Inferior parietal cortex (tissue), 1 donor: ENCODE results near the gene PAMR1.
A peak's percentile ranks its signal among the peaks of the same experiment; 100 is the strongest.
"Not testable (repeated sequence)": the region's sequence is repeated elsewhere in the genome, so short reads cannot be mapped to it uniquely, and the experiment has no call there.

Experiments used
- DNase-seq: peaks from one replicate; pipeline ENCODE4 v3.0.0-alpha.2; 2016; ENCODE audit errors: extremely low spot score

PAMR1 gene, protein sequence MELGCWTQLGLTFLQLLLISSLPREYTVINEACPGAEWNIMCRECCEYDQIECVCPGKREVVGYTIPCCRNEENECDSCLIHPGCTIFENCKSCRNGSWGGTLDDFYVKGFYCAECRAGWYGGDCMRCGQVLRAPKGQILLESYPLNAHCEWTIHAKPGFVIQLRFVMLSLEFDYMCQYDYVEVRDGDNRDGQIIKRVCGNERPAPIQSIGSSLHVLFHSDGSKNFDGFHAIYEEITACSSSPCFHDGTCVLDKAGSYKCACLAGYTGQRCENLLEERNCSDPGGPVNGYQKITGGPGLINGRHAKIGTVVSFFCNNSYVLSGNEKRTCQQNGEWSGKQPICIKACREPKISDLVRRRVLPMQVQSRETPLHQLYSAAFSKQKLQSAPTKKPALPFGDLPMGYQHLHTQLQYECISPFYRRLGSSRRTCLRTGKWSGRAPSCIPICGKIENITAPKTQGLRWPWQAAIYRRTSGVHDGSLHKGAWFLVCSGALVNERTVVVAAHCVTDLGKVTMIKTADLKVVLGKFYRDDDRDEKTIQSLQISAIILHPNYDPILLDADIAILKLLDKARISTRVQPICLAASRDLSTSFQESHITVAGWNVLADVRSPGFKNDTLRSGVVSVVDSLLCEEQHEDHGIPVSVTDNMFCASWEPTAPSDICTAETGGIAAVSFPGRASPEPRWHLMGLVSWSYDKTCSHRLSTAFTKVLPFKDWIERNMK

DNA sequence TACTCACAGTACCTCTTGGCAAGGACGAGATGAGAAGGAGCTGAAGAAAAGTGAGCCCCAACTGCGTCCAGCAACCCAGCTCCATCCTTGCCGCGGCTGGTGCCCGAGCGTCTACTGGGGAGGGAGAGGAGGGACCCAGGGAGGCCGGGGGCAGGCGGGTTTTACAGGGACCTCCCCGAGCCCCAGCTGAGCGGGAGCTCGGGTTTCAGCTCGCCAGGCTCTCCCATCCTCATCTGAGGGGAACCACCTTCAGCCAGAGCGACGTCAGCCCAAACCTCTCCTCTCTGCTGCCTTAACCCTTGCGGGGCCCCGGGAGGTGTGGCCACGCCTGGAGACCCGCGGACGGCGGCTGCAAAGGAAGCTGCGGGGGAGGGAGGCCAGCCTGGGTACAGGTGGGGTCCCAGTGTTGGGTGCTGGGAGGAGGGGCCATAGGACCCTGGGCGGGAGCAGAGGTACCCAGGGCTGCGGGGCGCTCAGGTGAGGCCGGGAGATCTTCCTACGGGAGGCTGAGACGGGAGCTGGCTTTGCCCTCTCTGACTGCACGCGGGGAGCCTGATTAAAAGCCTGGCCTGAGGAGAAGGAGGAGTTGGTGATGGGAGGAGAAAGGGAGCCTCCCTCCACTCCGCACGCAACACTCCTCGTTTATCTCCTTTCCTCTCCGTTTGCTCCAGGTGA lies at the start of gene PAMR1:
PAMR1 (minus strand) TSS at position 116 of the 675 bp plus-strand sequence; CDS start at position 85, 31 bp downstream.
- DNase-seq: no peak

DNA sequence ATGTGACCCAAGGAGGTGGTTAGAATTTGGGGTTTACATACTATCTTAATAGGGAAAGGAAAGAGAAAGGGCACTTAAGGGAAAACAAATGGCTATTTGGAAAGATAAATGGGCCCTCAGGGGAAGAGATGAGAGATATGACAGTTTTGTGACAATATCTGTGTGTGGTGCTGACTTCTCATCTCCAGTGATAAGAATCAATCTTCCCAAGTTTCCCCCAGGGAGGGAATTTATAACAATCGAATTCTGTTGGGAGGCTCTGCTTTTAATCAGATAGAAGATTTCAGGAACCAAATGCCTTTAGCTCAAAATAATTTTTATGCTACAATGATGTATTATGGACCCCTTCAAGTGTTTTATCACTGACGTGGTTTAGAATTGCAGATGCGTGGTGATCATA lies 46.3 kb upstream of the PAMR1 start:
- no peak for DNase-seq

DNA sequence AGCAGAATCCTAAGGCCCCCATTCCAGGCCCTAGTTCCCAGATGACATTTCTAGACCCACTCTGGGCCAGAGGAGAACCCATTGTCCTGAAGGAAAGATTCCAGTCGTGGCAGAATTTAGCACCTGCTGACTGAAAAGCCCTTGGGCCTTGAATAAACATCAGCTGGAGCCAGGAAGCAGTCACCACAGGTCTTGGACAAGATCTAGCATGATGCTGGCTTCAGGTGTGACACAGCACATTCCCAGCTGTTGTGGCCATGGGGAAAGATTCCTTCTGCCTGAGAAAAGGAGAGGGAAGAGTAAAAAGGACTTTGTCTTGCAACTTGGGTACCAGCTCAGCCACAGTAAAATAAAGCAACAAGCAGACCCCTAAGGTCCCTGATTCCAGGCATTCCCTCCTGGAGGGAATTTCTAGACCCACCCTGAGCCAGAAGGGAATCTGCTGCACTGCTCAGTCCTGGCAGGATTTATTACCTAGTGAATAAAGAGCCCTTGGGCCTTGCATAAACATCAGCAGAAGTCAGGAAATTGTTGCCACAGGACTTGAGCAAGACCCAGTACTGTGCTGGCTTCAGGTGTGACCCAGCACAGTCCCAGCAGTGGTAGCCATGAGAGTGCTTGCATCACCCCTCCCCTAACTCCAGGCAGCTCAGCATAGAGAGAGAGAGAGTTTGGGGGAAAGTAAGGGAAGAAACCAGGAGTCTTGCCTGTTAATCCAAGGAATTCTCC lies 42.5 kb upstream of the PAMR1 start:
- no peak for DNase-seq

DNA sequence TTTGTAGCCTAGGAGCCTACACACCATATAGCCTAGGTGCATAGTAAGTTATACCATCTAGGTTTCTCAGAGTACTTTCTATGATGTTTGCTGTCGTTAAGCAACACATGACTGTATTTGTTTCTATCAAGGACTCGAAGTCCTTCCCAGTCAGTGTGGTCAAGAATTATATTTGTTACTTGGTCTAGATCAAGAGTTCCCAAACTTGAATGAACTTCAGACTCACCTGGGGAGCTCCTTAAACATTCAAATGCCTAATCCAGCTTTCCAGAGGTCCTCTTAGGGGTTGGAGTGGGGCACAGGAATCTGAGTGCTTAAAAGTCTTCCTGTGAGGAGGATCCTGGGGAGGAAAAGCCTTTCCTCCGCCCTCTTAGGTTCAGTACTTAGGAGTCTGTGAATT lies 41.5 kb upstream of the PAMR1 start:
- no peak for DNase-seq

DNA sequence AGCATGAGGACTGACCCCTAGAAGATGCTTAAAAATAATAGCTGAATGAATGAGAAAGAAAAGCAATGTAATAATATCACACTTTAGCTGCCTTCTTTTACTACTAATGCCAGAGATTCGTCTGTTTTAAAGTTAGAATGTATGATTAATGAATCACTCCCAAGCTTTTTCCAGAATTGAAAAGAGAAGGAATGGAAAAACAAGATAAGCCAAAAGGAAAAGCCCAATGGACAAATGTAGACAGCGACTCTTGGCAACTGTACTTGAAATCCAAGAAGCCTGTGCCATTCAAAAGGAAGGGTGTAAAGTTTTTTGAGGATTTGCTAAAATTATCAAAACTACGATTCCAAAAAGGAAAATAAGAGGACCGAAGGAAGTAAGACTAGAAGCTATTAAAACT lies 40.8 kb upstream of the PAMR1 start:
- no peak for DNase-seq

DNA sequence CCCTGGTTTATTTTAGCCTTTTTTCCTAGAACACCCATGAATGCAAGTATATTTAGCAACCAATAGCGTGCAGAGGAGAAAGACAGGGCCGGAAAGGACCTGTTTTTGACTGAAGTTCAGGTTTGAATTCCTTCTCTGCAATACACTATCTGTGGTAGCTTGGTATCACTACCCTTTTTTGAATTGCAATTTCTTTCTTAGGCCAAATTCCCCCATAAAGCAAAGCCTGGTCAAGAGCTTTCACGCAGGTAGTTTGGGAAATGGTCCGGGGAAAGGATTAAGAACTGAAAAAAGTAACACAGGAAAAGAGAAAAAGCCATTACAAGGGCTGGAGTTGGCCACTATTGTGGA lies 38.8 kb upstream of the PAMR1 start:
- DNase-seq: no peak

DNA sequence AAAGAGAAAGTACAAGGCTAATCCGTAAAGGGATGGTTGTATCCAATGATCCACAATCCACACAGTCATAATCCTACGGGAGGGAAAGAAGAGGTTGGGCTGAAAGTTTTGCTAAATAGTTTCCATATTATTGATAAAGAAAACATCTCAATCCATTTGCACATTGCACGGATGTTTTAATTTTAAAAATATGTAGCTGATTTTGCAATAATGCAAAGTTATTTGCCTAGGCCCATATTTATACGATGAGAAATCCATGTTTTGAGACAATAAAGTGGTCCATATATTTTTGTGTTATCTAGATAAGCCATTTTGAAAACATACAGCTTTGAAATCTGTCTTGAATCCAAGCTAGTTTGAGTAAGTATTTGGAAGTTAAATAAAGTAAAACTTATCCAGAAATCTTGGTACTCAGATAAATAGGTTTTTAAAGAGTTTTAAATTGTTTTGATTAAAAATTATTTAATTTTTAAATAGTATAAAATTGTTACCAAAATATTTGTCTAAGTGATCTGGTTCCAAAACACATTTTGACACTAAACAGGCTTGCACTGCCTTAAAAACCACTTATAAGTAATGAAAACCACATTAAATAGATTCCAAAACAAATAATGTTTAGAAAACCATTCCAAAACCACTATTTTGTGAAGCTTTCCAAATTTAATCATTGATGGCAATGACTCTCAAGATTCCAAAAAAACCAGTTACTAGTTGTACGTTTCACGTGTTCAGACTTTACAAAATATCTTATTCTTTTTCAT lies 38.2 kb upstream of the PAMR1 start:
- DNase-seq: no peak

DNA sequence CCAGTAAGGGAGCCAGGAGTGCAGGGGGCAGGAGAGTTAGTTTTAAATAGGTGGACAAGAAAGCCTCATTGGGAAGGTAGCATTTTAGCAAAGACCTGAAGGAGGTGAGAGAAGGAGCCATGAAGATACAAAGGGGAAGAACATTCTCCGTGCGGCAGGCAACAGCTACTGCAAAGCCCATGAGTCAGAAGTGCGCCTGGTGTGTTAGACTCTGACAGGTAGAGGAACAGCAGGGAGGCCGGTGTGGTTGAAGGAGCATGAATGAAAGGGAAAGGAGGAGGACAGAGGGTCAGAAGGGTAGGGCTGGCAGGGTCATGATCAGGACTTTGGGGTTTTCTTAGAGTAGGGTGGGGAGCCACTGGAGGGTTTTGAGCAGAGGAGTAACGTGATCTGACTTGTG lies 34.5 kb upstream of the PAMR1 start:
- no peak for DNase-seq

DNA sequence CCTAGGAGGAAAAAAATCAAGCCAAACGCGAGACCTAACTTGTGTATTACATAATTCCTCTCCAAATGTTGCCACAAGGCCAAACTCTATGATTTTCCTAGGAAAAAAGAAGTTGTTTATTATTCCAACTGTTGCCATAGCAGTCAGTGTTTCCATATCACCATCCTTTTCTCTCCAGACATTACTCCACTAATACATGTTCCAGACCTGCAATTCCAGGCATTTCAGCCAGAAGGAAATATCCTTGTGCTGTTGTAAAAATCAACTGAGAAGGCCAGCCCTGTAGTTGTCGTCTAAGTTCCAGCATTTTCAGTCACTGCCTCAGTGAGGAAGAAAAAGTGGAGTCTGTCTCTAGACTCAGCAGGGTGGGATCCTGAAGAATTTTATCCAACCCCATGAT lies 33.1 kb upstream of the PAMR1 start:
- DNase-seq: no peak

DNA sequence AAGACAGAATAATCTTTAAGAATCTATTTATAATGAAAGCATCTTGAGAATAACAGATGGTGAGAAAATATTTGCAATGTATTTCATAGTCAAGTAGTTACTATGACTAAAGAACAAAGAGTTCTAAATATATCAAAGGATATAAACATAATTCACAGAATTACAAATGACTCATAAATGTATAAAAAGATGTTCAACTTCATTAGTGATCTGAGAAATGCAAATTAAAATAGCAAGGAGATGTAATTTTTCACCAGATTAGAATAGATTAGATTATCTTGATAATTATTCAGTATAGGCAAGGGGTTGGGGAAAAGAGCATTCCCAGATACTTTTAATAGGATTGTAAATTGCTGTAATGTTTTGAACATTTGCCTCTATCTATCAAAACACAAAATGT lies 30.1 kb upstream of the PAMR1 start:
- no peak for DNase-seq

DNA sequence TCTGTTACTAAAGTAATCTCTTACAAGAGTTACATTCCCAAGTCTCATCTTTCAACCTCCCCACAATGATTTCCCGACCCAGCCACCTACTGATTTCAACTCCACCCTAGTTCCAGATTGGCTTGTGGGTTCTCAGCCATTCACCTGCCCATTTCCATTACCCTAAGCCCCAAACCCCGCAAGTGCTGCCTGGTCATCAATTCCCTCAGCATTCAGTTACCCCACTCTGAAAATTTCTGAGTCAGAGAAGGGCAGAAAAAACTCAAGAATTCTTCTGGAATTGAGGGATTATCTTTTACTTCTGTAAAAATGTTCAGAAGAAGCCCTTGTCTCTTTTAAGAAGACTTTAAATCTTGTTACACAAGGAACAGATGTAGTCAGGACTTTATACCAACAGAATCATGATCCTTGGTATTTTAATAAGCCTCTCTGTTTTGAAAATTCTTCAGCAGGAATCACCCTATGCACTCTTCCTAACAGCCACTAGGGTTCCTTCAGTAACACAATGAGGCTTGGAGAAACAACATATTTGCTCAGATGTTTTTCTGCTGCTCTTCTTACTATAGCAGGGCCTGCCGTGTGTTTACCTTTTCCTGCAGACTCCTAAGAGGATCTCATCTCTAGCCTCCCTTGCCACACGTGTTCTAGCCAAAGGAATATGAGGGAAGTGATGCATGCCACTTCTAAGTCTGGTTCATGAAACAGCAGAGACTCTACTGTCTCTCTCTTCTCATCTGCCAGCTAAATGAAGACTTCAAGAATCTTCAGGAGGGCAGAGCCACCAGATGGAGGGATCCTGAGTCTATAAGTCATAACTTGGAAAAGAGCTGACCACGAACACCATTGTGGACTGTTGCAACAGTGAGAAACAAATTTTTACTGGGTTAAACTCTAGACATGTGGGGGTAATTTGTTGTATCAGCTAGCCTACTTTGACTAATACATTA lies 29.3 kb upstream of the PAMR1 start:
- peak; percentile 17 for DNase-seq

DNA sequence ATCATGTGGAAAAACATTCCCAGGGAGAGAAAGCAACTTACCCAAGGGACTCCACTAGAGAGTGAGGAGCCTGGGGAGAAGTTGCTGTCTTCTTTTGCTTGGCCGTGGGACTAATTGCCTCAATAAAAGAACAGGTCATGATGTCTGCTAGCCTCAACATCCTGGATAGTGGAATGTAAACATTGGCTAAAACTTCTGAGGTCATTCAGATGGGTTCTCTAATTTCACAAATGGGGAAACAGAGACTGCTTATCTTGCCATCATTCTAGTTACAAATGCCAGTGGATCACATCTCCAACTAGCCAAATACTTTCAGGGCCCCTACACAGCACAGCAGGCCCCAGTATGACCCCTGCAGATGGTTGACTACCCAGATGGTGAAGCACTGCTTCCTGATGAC lies 28.4 kb upstream of the PAMR1 start:
- no peak for DNase-seq

DNA sequence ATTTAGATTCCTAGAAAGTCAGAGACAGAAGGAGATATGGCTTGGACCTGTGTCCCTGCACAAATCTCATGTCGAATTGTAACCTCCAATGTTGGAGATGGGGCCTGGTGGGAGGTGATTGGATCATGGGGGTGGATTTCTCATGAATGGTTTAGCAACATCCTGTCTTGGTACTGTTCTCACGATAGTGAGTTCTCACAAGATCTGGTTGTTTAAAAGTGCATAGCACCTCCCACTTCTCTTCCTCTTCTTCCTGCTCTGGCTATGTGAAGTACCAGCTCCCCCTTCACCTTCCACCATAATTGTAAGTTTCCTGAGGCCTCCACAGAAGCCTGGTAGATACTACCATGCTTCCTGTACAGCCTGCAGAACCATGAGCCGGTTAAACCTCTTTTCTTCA lies 27.6 kb upstream of the PAMR1 start:
- DNase-seq: no peak

DNA sequence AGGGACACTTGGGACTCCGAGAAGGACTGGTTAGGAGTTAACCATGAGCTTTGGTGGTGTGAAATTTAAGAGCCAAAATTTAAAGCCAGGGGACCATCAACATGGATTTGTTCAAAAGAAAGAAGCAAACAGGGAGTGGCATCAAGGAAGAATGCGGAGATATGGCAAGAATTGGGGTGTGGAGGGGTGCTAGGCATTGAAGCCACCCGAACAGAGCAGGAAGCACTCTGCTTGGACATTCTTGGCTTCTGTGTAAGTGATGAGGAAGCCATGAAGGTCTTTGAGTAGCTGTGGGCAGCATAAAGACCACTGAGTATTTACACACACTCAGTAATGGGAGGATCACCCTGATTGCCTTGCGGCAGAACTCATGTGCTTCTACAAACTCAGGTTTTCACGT lies 27.2 kb upstream of the PAMR1 start:
- no peak for DNase-seq

DNA sequence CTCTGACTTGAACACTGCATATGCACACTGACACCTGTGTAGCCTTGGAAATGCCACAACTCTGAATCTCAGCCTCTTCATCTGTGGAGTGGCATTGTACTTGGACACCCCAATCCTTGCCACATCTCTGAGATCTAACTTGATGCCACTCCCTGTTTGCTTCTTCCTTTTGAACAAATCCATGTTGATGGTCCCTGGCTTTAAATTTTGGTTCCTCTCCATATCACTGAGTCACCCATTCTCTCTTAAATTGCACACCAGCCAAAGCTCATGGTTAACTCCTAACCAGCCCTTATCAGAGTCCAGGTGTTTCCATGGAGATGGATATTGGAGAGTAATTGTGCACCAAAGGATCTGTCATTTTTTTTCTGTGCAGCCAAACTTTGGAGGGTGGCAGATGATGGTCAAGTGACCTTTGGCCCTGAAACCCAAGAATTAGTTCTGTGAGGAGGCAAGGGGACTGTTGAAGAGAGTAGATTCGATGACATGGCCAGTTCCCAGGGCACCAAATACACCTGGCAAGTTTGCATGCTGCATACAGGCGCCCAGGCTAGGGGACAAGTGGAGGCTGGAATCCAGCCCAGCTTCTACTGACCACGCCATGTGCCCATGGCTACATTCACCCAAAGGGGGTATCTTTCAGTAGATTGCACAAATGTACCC lies 25.1 kb upstream of the PAMR1 start:
- no peak for DNase-seq

DNA sequence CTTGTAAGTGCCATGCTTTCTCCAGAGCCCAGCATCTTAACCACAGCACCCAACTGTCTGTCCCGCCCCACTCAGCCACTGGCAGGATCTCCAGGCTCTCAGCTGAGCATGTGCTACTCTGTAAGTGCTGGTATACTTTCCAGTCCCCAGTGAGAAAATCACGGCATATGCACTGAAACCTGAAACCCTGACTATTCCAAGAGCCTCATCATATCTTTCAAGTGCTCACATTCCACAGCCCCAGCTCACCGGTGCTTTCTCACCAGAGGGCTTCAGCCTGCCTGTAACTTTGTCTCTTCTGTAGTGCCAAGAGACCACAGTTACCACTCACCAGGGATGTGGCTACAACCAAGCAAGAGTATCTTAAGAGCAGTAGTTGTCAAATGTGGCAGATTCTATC lies 24.4 kb upstream of the PAMR1 start:
- DNase-seq: no peak

DNA sequence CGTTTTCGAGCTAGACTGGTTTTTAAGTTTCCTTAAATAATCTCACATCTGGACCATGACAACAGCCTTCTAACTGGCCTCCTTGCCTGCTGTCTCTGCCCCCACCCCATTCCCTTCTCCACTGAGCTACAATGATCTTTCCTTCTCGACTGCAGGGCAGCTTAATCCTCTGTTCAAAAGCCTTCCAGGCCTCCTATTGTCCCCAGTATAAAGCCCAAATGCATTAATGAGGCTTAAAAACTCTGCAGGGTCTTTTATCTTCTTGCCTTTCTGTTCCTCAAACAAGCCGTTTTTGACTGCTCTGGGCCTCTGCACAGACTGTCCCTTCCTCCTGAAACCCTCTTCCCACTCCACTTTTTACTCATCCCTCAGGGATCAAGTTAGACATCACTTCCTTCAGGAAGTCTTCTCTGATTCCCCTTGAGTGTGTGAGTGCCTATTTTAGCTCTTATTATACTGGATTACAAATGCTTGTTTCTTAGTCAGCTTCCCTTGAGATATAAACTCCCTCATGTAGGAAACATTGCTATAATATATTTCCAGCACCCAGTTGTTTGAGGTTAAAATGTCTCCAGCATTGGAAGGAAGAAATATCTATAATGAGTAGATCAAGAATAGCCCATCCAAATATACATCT lies 23.6 kb upstream of the PAMR1 start:
- DNase-seq: no peak

DNA sequence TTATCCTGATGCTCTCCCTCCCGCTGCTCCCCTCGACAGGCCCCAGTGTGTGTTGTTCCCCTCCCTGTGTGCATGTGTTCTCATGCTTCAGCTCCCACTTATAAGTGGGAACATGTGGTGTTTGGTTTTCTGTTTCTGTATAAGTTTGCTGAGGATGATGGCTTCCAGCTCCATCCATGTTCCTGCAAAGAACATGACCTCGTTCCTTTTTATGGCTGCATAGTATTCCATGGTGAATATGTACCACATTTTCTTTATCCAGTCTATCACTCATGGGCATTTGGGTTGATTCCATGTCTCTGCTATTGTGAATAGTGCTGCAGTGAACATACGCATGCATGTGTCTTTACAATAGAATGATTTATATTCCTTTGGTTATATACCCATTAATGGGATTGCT lies 22.6 kb upstream of the PAMR1 start:
- DNase-seq: not testable (repeated sequence)

DNA sequence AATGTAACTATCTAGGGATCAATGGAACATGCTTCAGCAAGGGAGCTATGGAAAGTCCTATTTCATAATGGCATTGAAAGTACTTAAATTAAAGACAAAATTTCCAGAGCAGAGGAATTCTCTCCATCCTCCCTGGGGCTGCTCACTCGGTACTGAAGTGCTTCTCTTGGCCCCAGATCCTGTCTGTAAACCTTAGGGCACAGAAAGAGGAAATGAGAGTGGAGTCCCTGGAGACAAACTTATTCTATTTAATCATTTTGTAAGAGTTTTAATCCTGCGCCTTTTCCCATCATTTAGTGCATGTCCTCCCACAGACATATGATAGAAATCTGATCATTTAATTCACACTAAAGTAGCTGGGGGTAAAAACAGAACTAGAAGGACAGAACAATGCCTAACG lies 20.9 kb upstream of the PAMR1 start:
- no peak for DNase-seq
